GM18858 (cell line): Measurements from ENCODE around the gene LGALS7B.
"Not testable (repeated sequence)": the region's sequence is repeated elsewhere in the genome, so short reads cannot be mapped to it uniquely, and the experiment has no call there.

Experiments
- ATAC-seq: cut with Tn5 transposase; IDR thresholded peaks from one replicate; pipeline ENCODE4 v1.9.1; 2021; ENCODE audit not compliant: unreplicated experiment

Gene LGALS7B

DNA sequence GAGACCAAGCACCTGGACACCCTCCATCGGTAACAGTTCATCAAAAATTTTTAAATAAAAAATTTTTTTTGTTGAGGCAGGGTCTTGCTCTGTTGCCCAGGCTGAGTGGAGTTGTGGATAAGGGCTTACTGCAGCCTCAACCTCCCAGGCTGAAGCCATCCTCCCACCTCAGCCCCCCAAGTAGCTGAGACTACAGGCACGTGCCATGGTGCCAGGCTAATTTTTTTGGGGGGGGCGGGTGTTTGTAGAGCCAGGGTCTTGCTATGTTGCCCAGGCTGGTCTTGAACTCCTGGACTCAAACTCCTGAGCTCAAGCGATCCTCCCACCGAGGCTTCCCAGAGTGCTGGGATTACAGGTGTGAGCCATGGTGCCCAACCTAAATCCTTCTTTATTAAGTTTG is 4.7 kb downstream of the LGALS7B start:
- no peak for ATAC-seq

DNA sequence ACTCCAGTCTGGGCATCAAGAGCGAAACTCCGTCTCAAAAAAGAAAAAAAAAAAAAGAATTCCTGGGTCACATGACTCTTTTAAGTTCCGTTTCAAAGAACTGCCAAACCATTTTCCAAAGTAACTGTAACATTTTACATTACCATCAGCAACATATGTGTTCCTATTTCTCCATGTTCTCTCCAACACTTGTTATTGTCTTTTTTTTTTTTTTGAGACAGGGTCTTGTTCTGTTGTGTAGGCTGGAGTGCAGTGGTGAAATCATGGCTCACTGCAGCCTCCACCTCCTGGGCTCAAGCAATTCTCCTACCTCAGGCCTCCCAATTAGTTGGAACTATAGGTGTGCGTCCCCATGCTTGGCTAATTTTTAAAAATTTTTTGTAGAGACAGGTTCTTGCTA is 6.5 kb downstream of the LGALS7B start:
- ATAC-seq = no peak

DNA sequence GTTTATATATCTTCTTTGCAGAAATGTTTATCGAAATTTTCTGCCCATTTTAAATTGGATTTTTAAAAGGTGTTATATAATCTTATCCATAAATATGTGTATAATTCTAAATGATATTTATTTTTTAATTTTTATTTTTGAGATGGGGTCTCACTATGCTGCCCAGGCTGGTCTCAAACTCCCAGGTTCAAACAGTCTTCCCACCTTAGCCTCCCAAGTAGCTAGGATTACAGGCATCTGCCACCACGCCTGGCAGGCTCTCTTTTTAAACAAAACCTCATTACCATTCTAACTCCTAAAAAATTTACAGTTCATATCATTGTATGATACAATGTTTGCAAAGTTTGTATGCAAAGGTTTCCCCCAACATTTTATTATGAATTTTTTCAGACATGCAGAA is 7.2 kb downstream of the LGALS7B start:
- ATAC-seq = no peak

DNA sequence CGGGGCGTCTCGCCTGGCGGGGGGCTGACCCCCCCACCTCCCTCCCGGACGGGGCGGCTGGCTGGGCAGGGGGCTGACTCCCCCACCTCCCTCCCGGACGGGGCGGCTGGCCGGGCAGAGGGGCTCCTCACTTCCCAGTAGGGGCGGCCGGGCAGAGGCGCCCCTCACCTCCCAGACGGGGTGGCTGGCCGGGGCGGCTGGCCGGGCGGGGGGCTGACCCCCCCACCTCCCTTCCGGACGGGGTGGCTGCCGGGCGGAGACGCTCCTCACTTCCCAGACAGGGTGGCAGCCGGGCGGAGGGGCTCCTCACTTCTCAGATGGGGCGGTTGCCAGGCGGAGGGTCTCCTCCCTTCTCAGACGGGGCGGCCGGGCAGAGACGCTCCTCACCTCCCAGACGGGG is 8.8 kb downstream of the LGALS7B start:
- not testable (repeated sequence) for ATAC-seq

DNA sequence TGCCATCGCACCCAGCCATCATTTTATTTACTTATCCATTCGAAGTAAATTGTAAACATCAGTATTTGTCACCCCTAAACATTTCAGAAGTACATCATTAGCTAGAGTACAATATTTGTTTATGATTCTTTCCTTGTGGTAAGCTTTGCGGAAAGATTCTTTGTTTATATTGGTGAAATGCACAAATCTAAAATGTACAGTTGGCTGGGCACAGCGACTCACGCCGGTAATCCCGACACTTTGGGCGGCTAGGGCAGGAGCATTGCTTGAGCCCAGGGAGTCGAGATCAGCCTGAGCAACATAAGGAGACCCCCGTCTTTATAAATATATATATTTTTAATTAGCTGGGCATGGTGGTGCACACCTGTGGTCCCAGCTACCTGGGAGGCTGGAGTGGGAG is 10.1 kb downstream of the LGALS7B start:
- ATAC-seq = no peak

DNA sequence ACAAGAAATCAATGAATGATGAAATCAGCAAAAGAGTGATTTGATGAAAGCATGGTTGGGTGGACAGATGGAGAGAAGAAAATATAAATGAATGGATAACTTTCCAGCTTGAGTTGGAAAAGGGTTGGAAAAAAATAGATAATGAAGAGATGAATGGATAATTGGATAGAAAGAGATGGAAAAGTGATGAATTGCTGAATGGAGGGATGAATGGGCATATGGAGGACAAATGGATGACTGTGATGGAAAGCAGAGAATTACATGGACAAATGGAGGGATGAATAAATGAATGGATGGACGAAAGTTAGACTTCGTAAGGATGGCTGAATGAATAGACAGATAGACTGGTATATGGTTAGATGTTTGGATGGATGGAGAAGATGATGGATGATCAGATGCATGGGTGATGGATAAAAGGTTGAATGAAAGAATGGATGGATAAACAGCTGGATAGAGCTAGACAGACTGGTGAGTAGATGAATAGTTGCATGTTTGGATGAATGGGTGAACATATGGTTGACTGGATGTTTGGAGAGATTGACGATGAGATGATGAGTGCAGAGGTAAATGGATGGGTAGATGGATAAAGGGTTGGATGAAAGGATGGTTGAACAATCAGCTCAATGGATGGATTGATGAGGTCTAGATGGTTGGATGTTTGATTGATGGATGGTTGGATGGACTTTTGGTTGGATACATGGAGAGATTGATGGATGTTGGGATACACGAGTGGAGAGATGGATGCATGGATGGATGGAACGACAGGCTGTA is 11.8 kb downstream of the LGALS7B start:
- no peak for ATAC-seq

DNA sequence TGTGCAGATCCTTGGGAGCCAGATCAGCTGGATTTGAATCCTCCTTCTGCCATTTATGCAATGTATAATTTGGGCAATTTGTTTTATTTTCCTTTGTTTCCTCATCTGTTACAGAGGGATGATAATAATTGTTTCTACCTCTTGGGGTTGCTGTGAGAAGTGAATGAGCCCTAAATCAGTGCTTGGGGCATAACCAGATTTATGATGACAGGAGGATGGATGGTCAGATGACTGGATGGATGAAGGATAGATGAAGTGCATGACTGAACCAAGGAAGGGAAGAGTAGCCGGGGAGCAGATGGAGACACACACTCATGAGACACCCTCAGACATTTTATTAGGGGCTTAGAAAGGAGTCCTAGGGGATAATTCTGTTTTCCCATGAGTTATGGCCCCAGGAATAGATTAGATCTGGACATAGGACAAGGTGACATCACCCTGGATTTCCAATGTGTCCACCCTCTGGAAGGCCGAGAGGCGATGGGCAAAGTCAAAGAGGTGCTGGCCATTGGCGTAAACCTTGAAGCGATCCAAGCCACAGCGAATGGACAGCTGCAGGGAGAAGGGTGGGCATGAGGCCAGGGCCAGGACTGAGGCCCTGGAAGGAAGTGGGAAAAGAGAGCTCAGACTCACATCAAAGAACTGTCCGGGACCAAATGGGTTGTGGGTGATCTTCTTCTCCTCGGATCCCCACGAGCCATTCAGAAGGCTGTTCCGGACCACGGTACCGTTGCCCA is 12.5 kb downstream of the LGALS7B start:
- ATAC-seq = no peak

DNA sequence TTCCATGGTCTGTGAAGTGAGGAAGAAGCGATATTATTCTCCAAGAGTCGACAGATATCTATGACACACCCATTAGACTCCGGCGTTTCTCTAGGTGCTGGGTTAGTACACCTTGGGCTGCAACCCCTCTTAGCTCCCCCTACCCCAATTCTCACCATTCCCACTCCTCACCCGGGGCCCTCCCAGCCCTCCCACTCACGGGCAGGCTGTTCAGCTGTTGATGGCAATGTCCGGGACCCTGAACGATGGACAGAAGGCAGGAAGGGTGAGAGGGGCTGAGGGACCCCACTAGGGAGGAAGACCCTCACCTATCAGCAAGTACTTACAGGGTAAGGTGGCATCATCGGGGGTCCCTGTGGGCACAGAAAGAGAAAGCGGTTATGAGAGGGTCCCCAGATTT is 14.5 kb downstream of the LGALS7B start:
- no peak for ATAC-seq

DNA sequence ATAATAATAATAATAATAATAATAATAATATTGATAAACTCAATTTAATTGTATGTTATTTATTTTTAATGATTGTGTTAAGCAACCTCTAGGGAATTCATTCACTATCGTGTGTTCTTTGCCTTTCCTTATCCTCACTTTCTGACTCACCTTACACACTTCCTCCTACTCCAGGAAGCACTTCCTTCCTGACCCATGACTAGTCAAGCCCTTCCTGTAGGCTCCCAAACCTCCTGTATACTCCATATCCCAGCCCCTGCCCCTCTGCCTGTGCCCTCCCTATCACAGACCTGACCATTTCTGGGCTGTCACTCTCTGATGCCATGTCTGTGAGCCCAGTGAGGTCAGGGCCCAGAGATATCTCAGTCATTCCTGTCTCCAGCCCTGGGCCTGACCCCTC is 16.2 kb downstream of the LGALS7B start:
- no peak for ATAC-seq

DNA sequence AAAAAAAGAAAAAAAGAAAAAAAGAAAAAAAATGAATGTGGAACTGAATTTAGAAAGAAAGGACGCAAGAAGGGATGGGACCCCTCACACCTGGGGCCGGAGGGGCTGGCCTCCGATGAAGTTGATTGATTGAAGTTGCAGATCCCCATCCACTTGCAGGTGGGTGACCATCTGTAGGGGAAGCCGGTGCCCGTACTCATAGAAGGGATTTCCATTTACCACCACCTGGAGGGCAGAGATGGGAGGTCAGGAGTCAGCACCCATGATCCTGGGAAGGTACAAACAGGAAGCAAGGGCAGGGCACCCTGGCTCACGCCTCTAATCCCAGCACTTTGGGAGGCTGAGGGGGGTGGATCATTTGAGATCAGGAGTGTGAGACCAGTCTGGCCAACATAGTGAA is 17.4 kb downstream of the LGALS7B start:
- ATAC-seq = no peak

DNA sequence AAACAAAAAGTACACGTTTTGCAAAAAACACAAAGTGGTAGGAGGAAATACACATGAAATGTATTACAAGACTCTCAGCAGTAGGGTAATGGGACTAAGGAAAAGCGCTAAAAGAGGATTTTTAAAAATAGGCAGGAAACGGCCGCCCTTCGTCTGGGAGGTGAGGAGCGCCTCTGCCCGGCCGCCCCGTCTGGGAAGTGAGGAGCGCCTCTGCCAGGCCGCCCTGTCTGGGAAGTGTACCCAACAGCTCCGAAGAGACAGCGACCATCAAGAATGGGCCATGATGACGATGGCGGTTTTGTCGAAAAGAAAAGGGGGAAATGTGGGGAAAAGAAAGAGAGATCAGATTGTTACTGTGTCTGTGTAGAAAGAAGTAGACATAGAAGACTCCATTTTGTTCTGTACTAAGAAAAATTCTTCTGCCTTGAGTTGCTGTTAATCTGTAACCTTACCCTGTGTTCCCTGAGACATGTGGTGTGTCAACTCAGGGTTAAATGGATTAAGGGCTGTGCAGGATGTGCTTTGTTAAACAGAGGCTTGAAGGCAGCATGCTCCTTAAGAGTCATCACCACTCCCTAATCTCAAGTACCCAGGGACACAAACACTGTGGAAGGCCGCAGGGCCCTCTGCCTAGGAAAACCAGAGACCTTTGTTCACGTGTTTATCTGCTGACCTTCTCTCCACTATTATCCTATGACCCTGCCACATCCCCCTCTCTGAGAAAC is 18.5 kb downstream of the LGALS7B start:
- ATAC-seq = not testable (repeated sequence)

DNA sequence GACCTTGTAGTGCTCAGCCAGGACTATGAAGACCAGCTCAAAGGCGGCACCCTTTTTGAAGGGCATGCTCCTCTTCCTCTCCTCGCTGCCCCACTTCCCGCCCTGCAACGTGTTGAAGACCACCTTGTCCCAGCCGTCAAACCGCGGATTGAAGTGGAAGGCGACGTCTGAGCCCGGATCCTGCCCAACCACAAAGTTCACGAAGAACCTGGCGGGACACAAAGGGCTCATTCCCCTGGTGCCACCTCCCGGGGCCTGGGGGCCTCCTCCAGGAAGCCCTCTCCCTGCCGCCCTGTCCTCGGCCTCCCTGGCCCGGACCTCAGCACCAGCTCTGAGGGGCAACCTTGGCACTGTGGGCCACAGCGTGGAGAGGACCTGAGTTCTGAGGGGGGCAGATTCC is 19.7 kb downstream of the LGALS7B start:
- no peak for ATAC-seq

DNA sequence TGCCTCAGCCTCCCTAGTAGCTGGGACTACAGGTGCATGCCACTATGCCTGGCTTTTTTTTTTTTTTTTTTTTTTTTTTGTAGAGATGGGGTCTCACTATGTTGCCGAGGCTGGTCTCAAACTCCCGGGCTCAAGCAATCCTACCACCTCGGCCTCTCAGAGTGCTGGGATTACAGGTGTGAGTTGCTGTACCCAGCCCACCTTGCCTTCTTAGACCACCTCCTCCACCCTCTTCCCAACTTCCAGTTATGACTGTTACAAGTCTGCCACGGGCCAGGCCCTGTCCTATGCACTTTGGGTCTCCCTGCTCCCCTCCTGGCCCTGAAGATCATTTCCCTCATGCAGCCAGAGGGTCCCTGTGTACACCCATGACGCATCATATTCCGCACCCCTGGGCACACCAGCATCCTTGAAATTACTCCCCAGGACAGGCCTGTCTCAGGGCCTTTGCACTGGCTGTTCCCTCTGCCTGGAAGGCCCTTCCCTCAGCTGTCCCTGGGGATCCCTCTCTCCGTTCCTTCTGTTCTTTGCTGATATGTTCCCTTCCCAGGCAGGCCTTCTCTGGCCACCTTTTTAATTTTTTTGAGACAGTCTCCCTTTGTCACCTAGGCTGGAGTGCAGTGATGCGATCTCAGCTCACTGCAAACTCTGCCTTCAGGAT is 20.7 kb downstream of the LGALS7B start:
- no peak for ATAC-seq

DNA sequence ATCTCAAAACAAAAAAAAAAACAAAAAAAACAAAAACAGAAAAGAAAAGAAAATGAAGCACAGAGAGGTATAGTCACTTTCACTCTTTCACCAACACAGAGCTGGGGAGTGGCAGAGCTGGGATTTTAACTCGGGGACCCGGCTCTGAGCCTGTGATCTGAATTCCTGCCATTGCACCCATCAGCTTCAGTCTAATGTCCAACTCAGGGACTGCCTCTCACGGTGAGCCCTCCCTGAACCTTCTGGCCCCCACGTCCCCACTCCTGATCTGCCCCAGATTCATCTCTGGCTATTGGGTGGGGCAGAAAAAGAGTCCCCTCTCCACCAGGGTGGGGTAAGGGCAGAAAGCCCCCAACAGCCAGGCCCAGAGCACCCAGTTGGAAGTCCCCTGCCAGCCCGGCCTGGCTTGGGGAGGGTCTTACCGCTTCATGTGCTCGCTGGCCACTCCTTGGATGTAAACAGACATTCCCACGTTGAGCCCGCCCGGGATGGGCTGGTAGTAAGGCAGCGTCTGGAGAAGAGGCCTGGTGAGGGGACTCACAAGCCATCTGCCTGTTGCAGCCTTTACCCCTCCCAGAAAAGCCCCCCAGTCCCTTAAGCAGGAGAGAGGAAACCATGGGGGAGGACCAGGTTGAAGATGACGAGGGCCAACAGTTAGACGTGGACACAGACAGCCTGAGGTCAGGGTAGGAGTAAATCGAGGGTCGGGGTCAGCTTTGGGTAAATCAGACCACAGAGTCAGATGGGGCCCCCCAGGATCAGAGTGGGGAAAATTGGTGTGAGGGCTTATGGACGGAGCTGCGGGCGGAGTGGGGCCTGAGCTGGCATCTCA is 23.2 kb downstream of the LGALS7B start:
- no peak for ATAC-seq

DNA sequence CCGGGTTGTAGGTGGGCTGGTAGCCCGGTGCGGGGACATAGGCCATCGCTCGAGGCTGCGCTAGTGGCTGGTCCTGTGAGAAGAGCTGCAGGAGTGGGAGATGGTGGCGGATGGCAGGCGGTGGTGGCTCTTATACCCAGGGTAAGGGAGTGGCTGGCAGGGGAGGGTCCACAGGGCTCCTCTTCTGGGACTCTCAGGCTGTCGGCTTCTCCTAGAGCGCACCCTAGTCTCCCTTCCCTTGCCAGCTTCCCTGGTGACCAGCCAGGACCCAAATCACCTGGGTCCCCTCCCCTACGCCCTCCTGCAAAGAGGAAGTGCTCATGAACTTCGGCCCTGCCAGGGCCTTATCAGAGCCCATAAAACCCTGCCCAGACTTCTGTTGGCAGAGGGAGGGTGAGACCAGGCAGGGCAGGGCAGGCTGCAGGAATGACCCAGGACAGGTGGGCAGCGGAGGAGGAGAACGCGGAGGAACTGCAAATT is 23.9 kb downstream of the LGALS7B start, which contains the start of gene LGALS4:
Gene LGALS4 (minus strand): TSS at position 105 of the 480 bp plus-strand sequence. CDS start 59 bp downstream, at position 46.
- no peak for ATAC-seq

DNA sequence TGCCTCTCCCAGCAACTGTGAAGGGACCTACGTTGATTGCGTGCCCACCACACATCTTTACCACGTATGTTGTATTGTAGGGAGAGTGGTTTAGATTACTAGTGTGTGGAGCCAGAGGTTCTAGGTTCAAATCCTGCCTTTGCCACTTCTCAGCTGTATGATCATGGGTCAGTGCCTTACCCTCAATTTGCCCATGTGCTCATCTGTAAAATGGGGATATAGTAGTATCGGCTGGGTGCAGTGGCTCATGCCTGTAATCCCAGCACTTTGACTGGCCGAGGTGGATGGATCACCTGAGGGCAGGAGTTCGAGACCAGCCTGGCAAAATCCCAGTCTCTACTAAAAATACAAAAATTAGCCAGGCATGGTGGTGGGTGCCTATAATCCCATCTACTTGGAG is 24.3 kb downstream of the LGALS7B start:
- no peak for ATAC-seq

DNA sequence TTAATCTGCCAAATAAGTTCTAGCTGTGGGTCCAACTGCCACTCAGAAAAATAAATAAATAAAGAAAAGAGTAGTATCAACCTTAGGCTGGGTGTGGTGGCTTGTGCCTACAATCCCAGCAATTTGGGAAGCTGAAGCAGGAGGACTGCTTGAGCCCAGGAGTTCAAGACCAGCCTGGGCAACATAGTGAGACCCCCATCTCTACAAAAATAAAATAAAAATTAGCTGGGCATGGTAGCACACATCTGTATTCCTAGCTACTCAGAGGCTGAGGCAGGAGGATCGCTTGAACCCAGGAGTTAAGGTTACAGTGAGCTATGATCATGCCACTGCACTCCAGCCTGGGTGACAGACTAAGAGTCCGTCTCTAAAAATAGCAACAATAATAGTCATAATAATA is 24.9 kb downstream of the LGALS7B start:
- ATAC-seq = not testable (repeated sequence)

DNA sequence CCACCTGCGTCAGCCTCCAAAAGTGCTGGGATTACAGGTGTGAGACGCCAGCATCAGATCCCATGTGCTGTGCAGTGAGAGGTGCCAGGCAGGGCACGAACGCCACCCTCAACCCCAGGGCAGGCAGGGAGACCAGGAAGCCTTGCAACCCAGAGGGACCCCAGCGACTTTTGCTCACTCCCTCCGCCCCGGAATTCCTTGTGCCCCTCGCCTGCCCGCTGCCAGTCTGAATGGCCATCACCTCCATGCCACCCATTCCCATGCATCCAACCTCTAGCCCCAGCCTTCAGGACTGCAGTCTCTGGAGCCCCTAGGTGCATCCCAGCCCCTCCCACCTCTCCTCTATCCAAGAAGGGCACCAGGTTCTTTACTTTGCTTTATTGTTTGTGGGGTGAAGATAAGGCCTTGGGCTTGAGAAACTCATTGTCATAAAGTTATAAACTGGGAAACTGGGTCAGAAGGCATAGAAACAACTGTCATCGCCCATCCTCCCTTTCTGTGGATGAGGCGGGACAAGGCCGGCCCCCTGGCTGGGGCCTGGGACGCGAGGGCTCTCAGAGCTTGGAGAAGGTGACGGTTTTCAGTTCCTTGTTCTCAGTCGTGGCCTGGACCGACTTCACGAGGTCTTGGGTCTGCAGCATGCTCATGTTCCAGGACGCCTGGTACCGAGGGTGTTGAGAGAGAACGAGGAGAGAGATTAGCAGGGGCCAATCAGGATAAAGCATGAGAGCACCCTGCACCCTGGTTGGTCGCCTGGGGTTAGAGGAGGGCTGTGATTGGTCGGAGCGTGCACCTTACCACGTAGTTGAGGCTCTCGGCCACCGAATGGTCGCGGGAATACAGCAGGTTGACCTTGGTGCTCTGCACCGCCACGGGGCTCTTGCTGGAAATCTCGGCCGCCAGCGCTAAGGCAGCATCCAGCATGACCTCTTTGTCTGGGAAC is 26.3 kb downstream of the LGALS7B start:
- no peak for ATAC-seq

DNA sequence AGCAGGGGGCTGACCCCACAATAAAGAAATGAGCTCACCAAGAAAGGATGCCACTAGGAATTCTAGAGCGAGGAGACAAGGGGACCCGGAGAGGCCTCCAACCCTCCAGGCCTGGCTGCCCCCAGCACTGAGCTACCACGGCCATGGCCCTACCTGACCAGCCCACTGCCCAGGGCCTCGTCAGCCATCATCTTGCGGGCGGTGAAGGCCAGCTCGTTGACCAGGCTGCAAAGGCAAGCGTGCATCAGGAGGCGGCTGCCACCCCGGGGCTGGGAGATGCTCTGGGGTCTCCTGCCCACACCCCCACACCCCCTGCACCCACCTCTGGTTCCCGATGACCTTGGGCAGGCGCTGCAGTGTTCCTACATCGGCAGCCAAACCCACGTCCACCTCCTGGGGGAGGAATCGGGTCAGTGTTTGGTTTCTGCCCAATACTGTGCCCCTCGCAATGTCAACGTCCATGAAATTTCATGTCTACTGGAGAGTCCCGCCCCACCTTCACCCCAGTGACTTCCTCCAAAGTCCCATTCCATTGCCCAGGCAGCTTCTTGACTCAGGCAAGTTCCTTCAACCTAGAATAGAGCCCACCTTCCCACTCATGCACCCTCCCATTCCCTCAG is 27.2 kb downstream of the LGALS7B start:
- no peak for ATAC-seq
